AG09319 (cell line): ENCODE results near the gene SFTPA2.
"Not testable (repeated sequence)": the region's sequence is repeated elsewhere in the genome, so short reads cannot be mapped to it uniquely, and the experiment has no call there.

Experiments
- DNase-seq: peaks from one replicate; pipeline ENCODE4 v3.0.0-alpha.2; 2010; ENCODE audit warnings: low read depth; ENCODE audit errors: extremely low read depth
- TF ChIP-seq, protein P1 (sequence below): IDR thresholded peaks from 2 replicates; pipeline ENCODE4 v1.5.1; 2011; ENCODE audit warnings: low read depth, mild to moderate bottlenecking, inconsistent platforms, low read length, moderate library complexity

The SFTPA2 gene

DNA sequence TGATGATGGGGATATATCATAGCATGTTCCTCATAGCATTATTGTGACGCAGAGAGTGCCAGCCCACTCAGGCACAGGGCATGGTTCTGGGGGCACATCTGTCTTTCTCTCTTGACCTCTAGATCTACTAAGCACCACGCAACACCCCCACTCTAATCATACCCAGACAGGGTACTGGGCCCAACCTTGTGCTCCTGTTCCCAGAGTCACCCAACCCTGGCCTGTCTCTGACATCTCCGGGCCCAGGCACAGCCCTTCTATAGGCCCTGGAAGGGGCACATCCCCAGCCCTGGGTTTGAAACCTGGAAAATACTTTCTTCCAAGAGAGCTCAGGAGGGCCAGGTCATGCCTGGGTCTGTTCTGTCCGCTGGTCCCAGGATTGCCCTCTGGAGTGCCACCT lies 37.7 kb downstream of the SFTPA2 start:
- DNase-seq: not testable (repeated sequence)

DNA sequence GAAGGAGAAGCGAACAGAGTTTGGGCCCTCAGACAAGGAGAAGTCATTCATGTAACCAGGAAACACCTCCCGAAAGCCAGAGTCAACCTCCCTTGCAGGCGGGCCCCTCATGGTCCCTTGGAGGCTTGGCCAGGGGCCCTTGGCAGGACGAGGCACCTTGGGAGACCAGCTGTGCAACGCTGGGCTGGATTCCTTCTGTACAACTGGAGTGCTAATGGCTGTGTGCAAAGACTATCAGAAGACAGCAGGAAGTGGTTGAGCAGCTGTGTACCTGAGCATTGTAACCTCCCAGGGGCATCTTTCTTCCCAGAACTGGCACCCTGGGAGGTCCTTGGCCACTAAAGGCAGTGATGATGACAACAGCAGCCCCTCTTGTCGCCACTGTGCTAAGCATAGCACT lies 38.5 kb downstream of the SFTPA2 start:
- DNase-seq: not testable (repeated sequence)

DNA sequence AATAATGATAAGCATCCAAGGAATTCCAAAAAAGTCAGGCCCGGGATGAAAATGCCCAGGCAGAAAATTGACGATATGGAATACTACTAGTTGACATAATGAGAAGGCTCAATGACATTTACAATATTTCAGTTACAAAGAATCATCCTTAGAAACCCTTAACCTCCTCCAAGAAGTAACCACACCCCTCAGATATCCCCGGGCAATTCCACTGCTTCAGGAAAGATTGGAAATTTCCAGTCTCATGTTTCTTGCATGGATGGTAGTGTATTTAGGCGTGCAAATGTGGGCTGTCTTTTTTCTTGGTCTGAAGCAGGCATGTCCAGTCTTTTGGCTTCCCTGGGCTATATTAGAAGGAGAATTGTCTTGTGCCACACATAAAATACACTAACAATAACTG lies 42.6 kb downstream of the SFTPA2 start:
- DNase-seq: not testable (repeated sequence)

DNA sequence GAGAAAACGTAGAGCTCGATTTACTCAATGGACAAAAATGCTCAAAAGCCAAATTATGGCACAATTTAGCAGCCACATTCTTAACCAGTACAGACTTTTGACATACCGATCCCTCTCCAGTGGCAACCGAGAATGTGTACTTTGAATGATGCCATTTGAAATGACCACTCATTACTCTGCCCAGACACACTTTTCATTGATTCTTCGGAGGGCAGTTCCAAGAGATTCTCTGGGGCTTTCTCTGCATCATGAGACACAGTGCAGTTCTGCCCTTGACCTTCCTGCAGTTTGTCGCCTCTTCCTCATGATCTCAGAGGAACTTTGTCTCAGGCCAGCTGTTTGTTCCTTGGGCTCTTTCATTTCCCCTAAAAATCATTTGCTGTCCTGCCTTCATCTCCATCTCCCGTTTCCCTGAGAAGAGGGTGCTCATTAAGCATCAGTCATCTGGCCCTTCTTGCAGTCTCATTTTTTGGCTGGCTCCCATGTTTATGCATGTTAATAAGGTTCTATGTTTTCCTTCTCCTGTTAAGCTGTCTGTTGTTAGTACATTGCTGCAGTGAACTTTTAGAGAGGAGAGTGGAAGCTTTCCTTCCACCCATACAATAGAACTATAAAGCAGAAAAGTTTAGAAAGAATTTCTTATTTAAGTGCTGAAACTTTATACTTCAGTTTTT lies 43.5 kb downstream of the SFTPA2 start:
- DNase-seq: not testable (repeated sequence)

DNA sequence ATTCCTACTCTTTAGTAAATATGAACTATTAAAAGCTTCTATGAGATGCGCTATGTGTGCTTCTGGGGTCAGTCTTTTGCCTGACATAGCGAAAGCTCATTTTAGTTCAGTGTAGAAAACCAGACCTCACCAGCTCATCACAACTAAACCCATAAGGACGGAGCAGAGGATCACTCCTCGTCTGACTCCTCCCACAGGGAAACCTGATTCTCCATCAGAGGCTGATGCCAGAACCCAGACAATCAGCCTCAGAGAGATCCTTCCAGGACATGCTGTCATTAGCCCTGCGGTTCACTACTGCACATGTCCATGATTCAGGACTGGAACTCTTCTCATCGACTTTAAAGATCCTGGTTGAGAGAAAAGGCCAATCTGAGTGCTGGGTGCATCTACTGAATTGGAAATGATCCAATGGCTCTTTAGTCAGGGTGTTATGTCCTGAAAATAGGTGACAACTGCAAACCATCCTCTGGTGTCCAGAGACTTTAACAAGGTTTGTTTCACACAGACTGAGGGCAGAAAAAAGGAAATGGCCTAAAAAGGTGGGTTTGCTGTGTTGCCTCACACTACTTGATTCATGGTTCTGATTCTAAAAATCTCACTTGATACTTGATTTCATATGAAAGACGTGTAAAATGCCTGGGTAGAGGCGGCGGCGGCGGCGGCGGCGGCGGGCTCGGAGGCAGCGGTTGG lies 48.2 kb downstream of the SFTPA2 start, which contains the start of gene EIF5AL1:
EIF5AL1 (plus strand) TSS at position 643 of the 693 bp plus-strand sequence. CDS start 117 bp downstream, outside the sequence.
- DNase-seq: not testable (repeated sequence)

DNA sequence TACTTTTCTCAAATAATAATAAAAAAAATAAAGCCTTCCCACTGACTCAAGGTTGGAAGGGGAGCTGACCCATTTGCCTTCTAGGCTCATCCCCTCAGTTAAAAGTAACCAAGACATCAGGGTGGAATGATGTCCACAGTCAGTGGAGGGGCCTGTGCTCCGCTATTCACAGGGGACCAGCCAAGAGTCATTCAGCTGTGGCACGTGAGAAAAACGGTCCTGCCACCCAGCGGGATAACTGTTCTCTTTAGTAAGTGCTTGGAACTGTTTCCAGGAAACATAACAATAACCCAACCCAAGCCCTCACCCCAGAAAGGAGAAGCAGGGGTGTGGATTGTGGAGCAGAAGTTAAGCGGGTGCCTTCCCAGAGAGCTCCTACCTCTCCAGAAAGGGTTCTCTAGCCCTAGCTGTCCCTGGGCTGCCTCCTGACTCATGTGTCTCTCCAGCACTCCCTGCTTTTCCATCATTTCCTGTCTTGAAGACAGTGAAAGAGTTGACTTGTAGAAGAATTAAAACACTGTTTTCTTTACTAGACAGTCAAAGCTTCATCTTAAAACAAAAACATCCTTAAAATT lies 50.2 kb downstream of the SFTPA2 start:
- not testable (repeated sequence) for DNase-seq

DNA sequence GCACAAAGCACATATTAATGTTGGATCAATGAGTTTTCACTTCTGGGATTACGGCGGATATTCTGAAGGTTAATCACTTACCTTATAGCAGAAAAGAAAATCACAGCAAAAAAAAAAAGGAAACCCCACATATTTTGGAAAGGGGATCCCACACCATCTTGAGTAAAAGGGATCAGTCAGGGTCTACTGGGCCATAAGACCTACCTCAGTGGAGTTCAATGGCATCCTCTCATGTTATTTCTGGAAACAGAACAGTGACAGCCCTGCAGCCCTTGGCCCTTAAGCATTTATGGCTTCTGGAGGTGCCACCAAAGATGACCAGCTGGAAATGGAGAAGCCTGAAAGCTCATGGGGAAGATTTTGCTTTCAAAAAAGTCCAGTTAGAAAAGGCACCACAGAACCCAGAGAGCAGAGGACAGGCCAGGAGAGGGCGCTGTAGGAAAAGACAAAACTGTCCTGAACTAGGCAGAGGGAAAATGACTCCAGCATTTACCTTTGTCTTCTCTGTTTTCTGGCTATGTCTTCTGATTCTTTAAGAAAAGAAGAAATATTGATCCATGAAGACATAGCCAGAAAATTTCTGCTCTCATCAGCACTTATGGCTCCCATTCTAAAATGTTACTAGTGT lies 50.8 kb downstream of the SFTPA2 start:
- not testable (repeated sequence) for DNase-seq

DNA sequence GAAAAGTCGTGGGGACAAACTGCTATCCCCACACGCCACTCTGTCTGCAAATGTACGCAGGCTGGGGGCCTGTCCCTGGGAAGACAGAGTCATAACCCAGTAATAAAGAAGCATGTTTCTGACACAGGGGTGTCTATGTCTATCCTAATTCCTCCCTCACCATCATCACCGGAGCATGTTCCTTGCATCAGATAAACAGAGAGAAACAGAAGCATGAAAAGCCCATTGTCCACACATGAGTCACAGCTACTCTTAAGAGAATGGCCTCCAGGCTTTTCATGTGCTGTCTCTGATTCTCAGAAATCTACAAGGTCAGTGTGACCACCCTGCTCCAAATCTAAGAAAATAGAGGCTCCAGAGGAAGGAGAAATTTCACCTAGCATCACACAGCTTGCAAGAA lies 52.0 kb downstream of the SFTPA2 start:
- not testable (repeated sequence) for DNase-seq

DNA sequence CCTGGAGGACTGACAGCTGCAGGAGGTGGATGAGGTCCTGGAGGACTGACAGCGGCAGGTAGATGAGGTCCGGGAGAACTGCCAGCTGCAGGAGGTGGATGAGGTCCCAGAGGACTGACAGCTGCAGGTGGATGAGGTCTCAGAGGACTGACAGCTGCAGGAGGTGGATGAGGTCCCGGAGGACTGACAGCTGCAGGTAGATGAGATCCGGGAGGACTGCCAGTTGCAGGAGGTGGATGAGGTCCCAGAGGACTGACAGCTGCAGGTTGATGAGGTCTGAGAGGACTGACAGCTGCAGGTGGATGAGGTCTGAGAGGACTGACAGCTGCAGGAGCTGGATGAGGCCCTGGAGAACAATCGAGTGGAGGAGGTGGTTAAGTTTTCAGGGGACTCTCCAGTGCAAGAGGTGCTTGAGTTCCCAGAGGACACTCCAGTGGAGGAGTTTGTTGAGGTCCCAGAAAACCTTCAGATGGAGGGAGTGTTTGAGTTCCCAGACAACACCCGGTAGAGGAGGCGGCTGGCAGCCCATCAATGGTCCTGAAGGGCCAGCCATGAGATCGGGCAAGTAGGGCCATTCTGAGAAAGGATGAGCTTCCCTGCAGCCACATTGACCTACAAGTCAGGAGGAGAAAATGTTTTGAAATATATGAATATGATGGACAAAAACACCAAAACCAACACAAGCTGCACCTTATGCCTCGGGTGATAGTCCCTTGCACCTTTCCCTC lies 52.6 kb downstream of the SFTPA2 start:
- TF ChIP-seq, protein P1, sequence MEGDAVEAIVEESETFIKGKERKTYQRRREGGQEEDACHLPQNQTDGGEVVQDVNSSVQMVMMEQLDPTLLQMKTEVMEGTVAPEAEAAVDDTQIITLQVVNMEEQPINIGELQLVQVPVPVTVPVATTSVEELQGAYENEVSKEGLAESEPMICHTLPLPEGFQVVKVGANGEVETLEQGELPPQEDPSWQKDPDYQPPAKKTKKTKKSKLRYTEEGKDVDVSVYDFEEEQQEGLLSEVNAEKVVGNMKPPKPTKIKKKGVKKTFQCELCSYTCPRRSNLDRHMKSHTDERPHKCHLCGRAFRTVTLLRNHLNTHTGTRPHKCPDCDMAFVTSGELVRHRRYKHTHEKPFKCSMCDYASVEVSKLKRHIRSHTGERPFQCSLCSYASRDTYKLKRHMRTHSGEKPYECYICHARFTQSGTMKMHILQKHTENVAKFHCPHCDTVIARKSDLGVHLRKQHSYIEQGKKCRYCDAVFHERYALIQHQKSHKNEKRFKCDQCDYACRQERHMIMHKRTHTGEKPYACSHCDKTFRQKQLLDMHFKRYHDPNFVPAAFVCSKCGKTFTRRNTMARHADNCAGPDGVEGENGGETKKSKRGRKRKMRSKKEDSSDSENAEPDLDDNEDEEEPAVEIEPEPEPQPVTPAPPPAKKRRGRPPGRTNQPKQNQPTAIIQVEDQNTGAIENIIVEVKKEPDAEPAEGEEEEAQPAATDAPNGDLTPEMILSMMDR: no peak

More for the DNA sequence above, 52.6 kb downstream of the SFTPA2 start:
- no peak for DNase-seq
